ENCODE data around the gene AQP3. TPM values are rescaled to one million over a fixed set of nuclear protein-coding genes. Genes with fewer than 3 reads are reported as not detected.

Gene AQP3
- total and polyA plus RNA-seq, 2 of the 13 experiments (the other 11 are each of a cell fraction or from before 2014, with no cell fraction given) = 1.4 to 5.5 TPM

- TF ChIP-seq PAWR (CRISPR knock-in tag; IDR thresholded peaks at IDR 0.05; ENCODE audit: borderline replicate concordance) (no peak), SNRNP70 (IDR thresholded peaks at IDR 0.05; ENCODE audit: low read depth, low read length) (no peak), PRMT3 (CRISPR knock-in tag; IDR thresholded peaks at IDR 0.05; ENCODE audit: borderline replicate concordance, low read depth) (peak; percentile 92; the same call in 1 of the 2 replicates), SATB2 (CRISPR knock-in tag; IDR thresholded peaks at IDR 0.05) (no peak)
These were observed 31.8 kb downstream of the AQP3 start (continued) for GRCh38 chr9:33415501-33416038.

GRCh38 chr9:33414889-33415500 is 32.4 kb downstream of the AQP3 start:
- in situ Hi-C loops (cut with HindIII; ENCODE audit: extremely low pct_ligation_motif_present, low pct_unique_long_range_greater_than_20kb) = no loop called here
- Histone ChIP-seq H3K9ac (ENCODE audit: insufficient read depth, low read depth, low read length) (no peak overlapping the region), H3K4me3 (replicated peaks in 1 of 3; ENCODE audit: insufficient read depth in 1 of 3, low read depth in 2 of 3, low read length in 3 of 3) (peak overlapping the region in 1 of 3 experiments; percentile 42; a peak in 1 of 6 replicates), H3K4me1 (ENCODE audit: insufficient read depth, low read length) (peaks cover 56% of the 10 kb centered on the region), H3K27ac (ENCODE audit: extremely low read length, insufficient read depth, low read length) (no peak overlapping the region), H3K4me2 (ENCODE audit: low read depth, low read length) (peak overlapping the region; percentile 51), H3K79me2 (ENCODE audit: insufficient read depth, low read length) (no peaks in the 10 kb centered on the region), H4K20me1 (ENCODE audit: insufficient read depth, low read length) (no peaks in the 10 kb centered on the region), H2AFZ (ENCODE audit: low read length) (no peak overlapping the region), H3K27me3 (ENCODE audit: control insufficient read depth in 1 of 2, insufficient read depth in 2 of 2, low read length in 2 of 2) (peaks cover 3 to 58% of the 10 kb centered on the region in 2 experiments; a peak in 4 of 5 replicates), H3K36me3 (replicated peaks in 1 of 2; ENCODE audit: control insufficient read depth in 1 of 2, insufficient read depth in 2 of 2, low read length in 2 of 2) (no peaks in the 10 kb centered on the region), H3K9me3 (ENCODE audit: low read length) (no peaks in the 10 kb centered on the region)
- intact Hi-C loops (cut with micrococcal nuclease; ENCODE audit: unreplicated experiment) = loop anchor here (2.0 to 5.0 kb wide), 2 partner anchors 38 to 52 kb away; no protein-coding TSS in a partner anchor
- ChIA-PET POLR2A (interaction anchor here (0.8 to 3.0 kb wide), 13 partner anchors 12 to 151 kb away, joined by 3 to 18 read pairs (median 6); partner anchors contain the start of genes AQP3, BAG1, CHMP5 and NFX1), CTCF (ENCODE audit: low intra/inter-chr PET ratio, low total read pairs) (interaction anchor here (1.7 to 1.8 kb wide), 2 partner anchors 11 to 41 kb away, joined by 5 to 12 read pairs; no protein-coding TSS in a partner anchor)
- 7% methylated on average over 3 of the region's 13 CpGs for WGBS (ENCODE audit: low lambda C conversion rate)
- ATAC-seq (no peak), FAIRE-seq (no peak), DNase-seq (ENCODE audit: low spot score) (no peak)
- no TSS peak for BruUV-seq (replicated peaks)
- TF ChIP-seq ZNF879 (CRISPR knock-in tag; IDR thresholded peaks at IDR 0.05) (no peak), GPBP1L1 (CRISPR knock-in tag; IDR thresholded peaks at IDR 0.05) (no peak), TEAD2 (CRISPR knock-in tag; IDR thresholded peaks at IDR 0.05) (no peak), SCMH1 (CRISPR knock-in tag; IDR thresholded peaks at IDR 0.05; ENCODE audit: borderline replicate concordance) (no peak), WIZ (CRISPR knock-in tag; IDR thresholded peaks at IDR 0.05) (0 out of 2 replicates have a peak, but pooled peaks have one; percentile 19), ELK4 (CRISPR knock-in tag; IDR thresholded peaks at IDR 0.05; ENCODE audit: borderline replicate concordance) (no peak), NRL (CRISPR knock-in tag; IDR thresholded peaks at IDR 0.05; ENCODE audit: borderline replicate concordance) (no peak), IKZF1 (IDR thresholded peaks at IDR 0.05) (no peak), MXD1 (CRISPR knock-in tag; IDR thresholded peaks at IDR 0.05) (no peak), KMT2B (CRISPR knock-in tag; IDR thresholded peaks at IDR 0.05) (0 out of 2 replicates have a peak, but pooled peaks have one; percentile 7), MED1 (CRISPR knock-in tag; IDR thresholded peaks at IDR 0.05) (no peak), ZNF569 (CRISPR knock-in tag; IDR thresholded peaks at IDR 0.05; ENCODE audit: borderline replicate concordance) (0 out of 2 replicates have a peak, but pooled peaks have one; percentile 17), E2F1 (CRISPR knock-in tag; IDR thresholded peaks at IDR 0.05) (no peak), ZNF839 (CRISPR knock-in tag; IDR thresholded peaks at IDR 0.05; ENCODE audit: borderline replicate concordance) (no peak), NKX3-1 (CRISPR knock-in tag; IDR thresholded peaks at IDR 0.05) (no peak)

Measured in HepG2 (cell line).